GM12878 (cell line): Measurements from ENCODE around the gene PTGS1. TPM values are rescaled to one million over a fixed set of nuclear protein-coding genes. Genes with fewer than 3 reads are reported as not detected.

ENCODE experiments used
- ATAC-seq: fragments of 200-7000 bp; cut with Tn5 transposase; 3 replicates; pipeline ENCODE4 v1.9.1; 2020; ENCODE audit warnings: mild to moderate bottlenecking, moderate library complexity
- BruUV-seq: library from RNA; stranded (reverse); fragments of 400-500 nt; replicated peaks from 2 replicates; lab custom pipeline; 2021; lab: Mats Ljungman, UMichigan
- CTCF ChIA-PET: fragments of 300-600 bp; sonication (Branson Sonifier 250); formaldehyde crosslinking; extraction: SDS; loops from one replicate; lab custom pipeline; 2021; ENCODE audit warnings: inconsistent platforms; lab: Yijun Ruan, JAX
- POLR2A ChIA-PET: fragments of 350-600 bp; formaldehyde crosslinking; extraction: SDS; loops from one replicate; lab custom pipeline; 2021; ENCODE audit warnings: inconsistent platforms; lab: Charles Lee
- RAD21 ChIA-PET: fragments of 300-600 bp; sonication (Branson Sonifier 250); formaldehyde crosslinking; loops from one replicate; lab custom pipeline; 2023; ENCODE audit warnings: antibody characterized with exemption; ENCODE audit not compliant: unreplicated experiment; lab: Charles Lee
- SMC1A ChIA-PET: fragments of 300-600 bp; sonication (Branson Sonifier 250); formaldehyde crosslinking; loops from one replicate; lab custom pipeline; 2023; ENCODE audit not compliant: unreplicated experiment, uncharacterized antibody; lab: Charles Lee
- DNase-seq: peaks from one replicate; pipeline ENCODE4 v3.0.0-alpha.2; 2011; ENCODE audit warnings: low read depth, low spot score
- FAIRE-seq: peaks from 3 replicates; lab custom pipeline; 2011; peaks lifted over from hg19 to GRCh38; lab: Jason Lieb, UNC
- H2AFZ ChIP-seq: 2 replicates; pipeline ENCODE4 v1.6.0; 2011; ENCODE audit warnings: low read depth, low read length, control low read depth; ENCODE audit not compliant: control insufficient read depth
- H3K27ac ChIP-seq: 2 replicates; pipeline ENCODE4 v1.5.1; 2011; ENCODE audit warnings: control low read depth; ENCODE audit not compliant: control insufficient read depth, insufficient read depth
- H3K27me3 ChIP-seq, 2 experiments: replicated peaks in 1 of 2; 2 replicates each; pipeline versions ENCODE4 v1.6.0 to v1.6.1; 2011; ENCODE audit warnings: low read length in 1 of 2; ENCODE audit not compliant: control insufficient read depth in 2 of 2, insufficient read depth in 2 of 2
- H3K36me3 ChIP-seq, 2 experiments: 2 replicates each; pipeline ENCODE4 v1.5.1; 2011; ENCODE audit warnings: low read length in 1 of 2; ENCODE audit not compliant: control insufficient read depth in 2 of 2, insufficient read depth in 2 of 2
- H3K4me1 ChIP-seq: 2 replicates; pipeline ENCODE4 v1.6.1; 2011; ENCODE audit warnings: mild to moderate bottlenecking, low read length, moderate library complexity, mixed read lengths; ENCODE audit not compliant: control insufficient read depth, insufficient read depth
- H3K4me2 ChIP-seq: 2 replicates; pipeline ENCODE4 v1.6.0; 2011; ENCODE audit warnings: control low read depth; ENCODE audit not compliant: control insufficient read depth, insufficient read depth
- H3K4me3 ChIP-seq: fragments of 200-600 bp; sonication (generic); 2 replicates; pipeline ENCODE4 v1.5.1; 2016
- H3K79me2 ChIP-seq: 2 replicates; pipeline ENCODE4 v1.6.0; 2011; ENCODE audit warnings: low read length; ENCODE audit not compliant: control insufficient read depth, insufficient read depth
- H3K9ac ChIP-seq: 2 replicates; pipeline ENCODE4 v1.8.0; 2011; ENCODE audit warnings: low read length, control low read depth, mixed read lengths; ENCODE audit not compliant: control insufficient read depth, insufficient read depth
- H3K9me3 ChIP-seq: replicated peaks from 3 replicates; pipeline ENCODE4 v1.5.1; 2011; ENCODE audit warnings: mild to moderate bottlenecking, low read length; ENCODE audit not compliant: control insufficient read depth, insufficient read depth
- H4K20me1 ChIP-seq: 2 replicates; pipeline ENCODE4 v1.6.0; 2011; ENCODE audit not compliant: control insufficient read depth, insufficient read depth
- ASH2L ChIP-seq: fragments of 300-600, 200-600 bp; sonication (generic); IDR thresholded peaks from 2 replicates; pipeline ENCODE4 v1.6.1; 2017; ENCODE audit warnings: low read depth, mild to moderate bottlenecking, borderline replicate concordance
- ATF2 ChIP-seq: IDR thresholded peaks from 2 replicates; pipeline ENCODE4 v1.6.1; 2012; ENCODE audit warnings: low read length, inconsistent platforms
- CTCF ChIP-seq, 3 experiments: IDR thresholded peaks in 2 of 3; conservative IDR thresholded peaks in 1 of 3; 2 replicates each; pipeline ENCODE4 v1.5.1; 2011; ENCODE audit warnings: low read depth in 3 of 3, low read length in 3 of 3, mild to moderate bottlenecking in 3 of 3, control low read depth in 2 of 3, moderate library complexity in 2 of 3, inconsistent platforms in 1 of 3, mixed read lengths in 1 of 3; ENCODE audit not compliant: control insufficient read depth in 2 of 3, insufficient read depth in 1 of 3; ENCODE audit errors: extremely low read depth in 1 of 3
- EED ChIP-seq: sonication (generic); IDR thresholded peaks from 2 replicates; pipeline ENCODE4 v1.6.1; 2016; ENCODE audit warnings: antibody characterized with exemption, low read depth
- ETV6 ChIP-seq, 2 experiments: fragments of 450-650 bp in 1 of 2; IDR thresholded peaks in 1 of 2; conservative IDR thresholded peaks in 1 of 2; 2 replicates each; pipeline ENCODE4 v1.6.1; 2014; ENCODE audit warnings: antibody characterized with exemption in 1 of 2, borderline replicate concordance in 1 of 2, low read depth in 1 of 2, mild to moderate bottlenecking in 1 of 2, moderate library complexity in 1 of 2
- FOXK2 ChIP-seq: fragments of 450-650 bp; IDR thresholded peaks from 2 replicates; pipeline ENCODE4 v1.6.1; 2017; ENCODE audit warnings: mild to moderate bottlenecking, moderate library complexity
- IKZF1 ChIP-seq: fragments of 450-650 bp; conservative IDR thresholded peaks from 2 replicates; pipeline ENCODE4 v1.6.1; 2017; ENCODE audit warnings: antibody characterized with exemption, mild to moderate bottlenecking
- MTA2 ChIP-seq: fragments of 450-650 bp; IDR thresholded peaks from 2 replicates; pipeline ENCODE4 v1.6.1; 2016; ENCODE audit warnings: low read depth, mild to moderate bottlenecking, moderate library complexity
- NR2C2 ChIP-seq: IDR thresholded peaks from 2 replicates; pipeline ENCODE4 v1.6.1; 2011; ENCODE audit warnings: borderline replicate concordance, low read depth; ENCODE audit not compliant: control insufficient read depth, insufficient read length
- SMC3 ChIP-seq: IDR thresholded peaks from 2 replicates; pipeline ENCODE4 v1.6.1; 2011; ENCODE audit warnings: low read length, improper control_type of control experiment, borderline replicate concordance
- ZNF274 ChIP-seq: IDR thresholded peaks from one replicate; pipeline ENCODE4 v1.8.0; 2011; ENCODE audit not compliant: insufficient read length, insufficient read depth
- WGBS: methylation state at CpG from one replicate; pipeline ENCODE4 v1.1.6; 2016; ENCODE audit warnings: low lambda C conversion rate; ENCODE audit not compliant: insufficient replicate concordance, insufficient coverage; ENCODE audit errors: missing lambda C conversion rate; 5-methylcytosine and 5-hydroxymethylcytosine counted together
- in situ Hi-C: fragments of 300-500 bp; cut with MboI; formaldehyde crosslinking; loops from 9 replicates; pipeline ENCODE4 v1.14.3; 2018; ENCODE audit warnings: mixed read lengths
- intact Hi-C: fragments of 100-400 bp; cut with micrococcal nuclease; formaldehyde crosslinking; loops from one replicate; pipeline ENCODE4 v1.14.2; 2022; ENCODE audit not compliant: unreplicated experiment
- polyA plus RNA-seq, 11 experiments: library from polyadenylated mRNA; depleted of rRNA in 4 of 11; unstranded in 6 of 11; stranded (reverse) in 5 of 11; fragments of >200 nt; fragmentation: Nextera tagmentation in 4 of 11; fragmentation: Illumina TruSeq in 1 of 11; extraction: Ambion mirVana in 4 of 11; extraction: Trizol in 1 of 11; gene quantifications; 1 replicate in 1 of 11; 2 replicates in 10 of 11; pipeline versions ENCODE4 v1.2.1 to v1.2.3, GENCODE V29; 2011 to 2016; ENCODE audit warnings: inconsistent platforms in 2 of 11, missing spikeins in 2 of 11, low read depth in 1 of 11
- total RNA-seq, 4 experiments: library from RNA; depleted of rRNA in 3 of 4; stranded (reverse); fragments of >200 nt in 3 of 4; fragmentation: Illumina TruSeq in 1 of 4; extraction: Trizol in 1 of 4; gene quantifications; 2 replicates each; pipeline versions ENCODE4 v1.2.1 to v1.2.3, GENCODE V29; 2013 to 2021

The PTGS1 gene
- total and polyA plus RNA-seq, 10 of the 15 experiments (the other 5 are each of a cell fraction or from before 2014, with no cell fraction given), result 0.16 to 2.8 (median 0.96) TPM

- Histone ChIP-seq H3K4me2 (no peak overlapping the region), H3K36me3 (no peaks in the 10 kb centered on the region; a peak in 2 of 4 replicates), H3K9ac (no peak overlapping the region), H3K9me3 (no peaks in the 10 kb centered on the region), H3K4me3 (no peak overlapping the region), H2AFZ (no peak overlapping the region), H3K79me2 (no peaks in the 10 kb centered on the region), H3K27ac (no peak overlapping the region), H3K4me1 (peaks cover 4% of the 10 kb centered on the region; the same call in 1 of the 2 replicates), H4K20me1 (no peaks in the 10 kb centered on the region), H3K27me3 (no peaks in the 10 kb centered on the region)
- no peak for ATAC-seq
- ChIA-PET CTCF (interaction anchor here (1.5 to 1.7 kb wide), 2 partner anchors 19 to 207 kb away, joined by 4 to 6 read pairs; no protein-coding TSS in a partner anchor), RAD21 (no interaction called here), POLR2A (no interaction called here), SMC1A (interaction anchor here (1.8 kb wide), 1 partner anchor 206 kb away, joined by 4 read pairs; no protein-coding TSS in a partner anchor)
- TF ChIP-seq EED (no peak), ZNF274 (no peak), ATF2 (no peak), MTA2 (no peak), NR2C2 (no peak)
- no TSS peak for BruUV-seq
- no peak for FAIRE-seq
- WGBS, result 77% methylated on average over 3 of the region's 3 CpGs
- in situ Hi-C loops (no loop called here), intact Hi-C loops (no loop called here)
- DNase-seq, result no peak
Observed at GRCh38 chr9:122331523-122331927, 39.3 kb upstream of the PTGS1 start.

GRCh38 chr9:122332083-122332482 lies 38.7 kb upstream of the PTGS1 start:
- Histone ChIP-seq H3K79me2 (no peaks in the 10 kb centered on the region), H3K9ac (no peak overlapping the region), H3K9me3 (no peaks in the 10 kb centered on the region), H2AFZ (no peak overlapping the region), H4K20me1 (no peaks in the 10 kb centered on the region), H3K27ac (no peak overlapping the region), H3K4me2 (no peak overlapping the region), H3K36me3 (no peaks in the 10 kb centered on the region; a peak in 2 of 4 replicates), H3K4me3 (no peak overlapping the region), H3K27me3 (no peaks in the 10 kb centered on the region), H3K4me1 (0 out of 2 replicates have a peak, but pooled peaks cover under 1% of the 10 kb centered on the region)
- DNase-seq (no peak), ATAC-seq (peak; percentile 36; the same call in 1 of the 3 replicates), FAIRE-seq (no peak)
- ChIA-PET CTCF (no interaction called here), SMC1A (no interaction called here), POLR2A (no interaction called here), RAD21 (no interaction called here)
- intact Hi-C loops, result no loop called here
- 58% methylated on average over 6 of the region's 6 CpGs for WGBS
- in situ Hi-C loops, result no loop called here
- BruUV-seq, result no TSS peak
- TF ChIP-seq FOXK2, result no peak
- no peak for TF ChIP-seq IKZF1
- no peak for TF ChIP-seq CTCF (IDR thresholded peaks at IDR 0.05 in 2 of 3, conservative IDR thresholded peaks at IDR 0.05 in 1 of 3; ENCODE audit: control insufficient read depth in 2 of 3, extremely low read depth in 1 of 3, insufficient read depth in 1 of 3, low read depth in 3 of 3, low read length in 3 of 3)
- TF ChIP-seq ASH2L, result no peak
- no peak for TF ChIP-seq SMC3
- no peak for TF ChIP-seq ETV6 (conservative IDR thresholded peaks at IDR 0.05 in 1 of 2, IDR thresholded peaks at IDR 0.05 in 1 of 2; ENCODE audit: borderline replicate concordance in 1 of 2, low read depth in 1 of 2)
